HG03520 (cell line): ENCODE results near the gene PRKAB2.
"Not testable (repeated sequence)": the region's sequence is repeated elsewhere in the genome, so short reads cannot be mapped to it uniquely, and the experiment has no call there.

Experiments
- ATAC-seq: cut with Tn5 transposase; IDR thresholded peaks from one replicate; pipeline ENCODE4 v1.9.1; 2021; ENCODE audit warnings: mild to moderate bottlenecking, moderate library complexity; ENCODE audit not compliant: unreplicated experiment

Gene PRKAB2

DNA sequence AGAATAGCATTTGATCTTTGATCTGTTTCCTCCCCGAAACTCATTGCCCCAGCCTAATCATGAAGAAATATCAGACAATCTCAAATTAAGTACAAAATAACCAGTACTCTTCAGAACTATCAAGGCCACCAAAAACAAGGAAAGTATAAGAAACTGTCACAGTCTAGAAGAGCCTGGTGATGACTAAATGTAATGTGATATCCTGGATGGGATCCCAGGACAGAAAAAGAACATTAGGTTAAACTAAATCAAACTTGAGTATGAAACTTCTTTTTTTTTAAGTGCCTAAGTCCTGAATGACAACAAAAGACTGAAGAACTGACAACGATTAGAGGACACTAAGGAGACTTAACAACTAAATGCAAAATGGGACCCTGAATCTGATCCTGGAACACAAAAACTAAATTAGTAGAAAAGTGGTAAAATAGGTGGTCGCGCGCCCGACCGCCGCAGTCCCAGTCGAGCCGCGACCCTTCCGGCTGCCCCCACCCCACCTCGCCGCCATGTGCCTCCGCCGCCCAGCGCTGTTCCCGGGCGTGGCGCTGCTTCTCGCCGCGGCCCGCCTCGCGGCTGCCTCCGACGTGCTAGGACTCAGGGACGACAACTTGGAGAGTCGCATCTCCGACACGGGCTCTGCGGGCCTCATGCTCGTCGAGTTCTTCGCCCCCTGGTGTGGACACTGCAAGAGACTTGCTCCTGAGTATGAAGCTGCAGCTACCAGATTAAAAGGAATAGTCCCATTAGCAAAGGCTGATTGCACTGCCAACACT is 5.5 kb upstream of the PRKAB2 start:
- no peak for ATAC-seq

- peak; percentile 6 for ATAC-seq
Observed at GRCh38 chr1:147171399-147172167, 687 bp downstream of the PRKAB2 start.

DNA sequence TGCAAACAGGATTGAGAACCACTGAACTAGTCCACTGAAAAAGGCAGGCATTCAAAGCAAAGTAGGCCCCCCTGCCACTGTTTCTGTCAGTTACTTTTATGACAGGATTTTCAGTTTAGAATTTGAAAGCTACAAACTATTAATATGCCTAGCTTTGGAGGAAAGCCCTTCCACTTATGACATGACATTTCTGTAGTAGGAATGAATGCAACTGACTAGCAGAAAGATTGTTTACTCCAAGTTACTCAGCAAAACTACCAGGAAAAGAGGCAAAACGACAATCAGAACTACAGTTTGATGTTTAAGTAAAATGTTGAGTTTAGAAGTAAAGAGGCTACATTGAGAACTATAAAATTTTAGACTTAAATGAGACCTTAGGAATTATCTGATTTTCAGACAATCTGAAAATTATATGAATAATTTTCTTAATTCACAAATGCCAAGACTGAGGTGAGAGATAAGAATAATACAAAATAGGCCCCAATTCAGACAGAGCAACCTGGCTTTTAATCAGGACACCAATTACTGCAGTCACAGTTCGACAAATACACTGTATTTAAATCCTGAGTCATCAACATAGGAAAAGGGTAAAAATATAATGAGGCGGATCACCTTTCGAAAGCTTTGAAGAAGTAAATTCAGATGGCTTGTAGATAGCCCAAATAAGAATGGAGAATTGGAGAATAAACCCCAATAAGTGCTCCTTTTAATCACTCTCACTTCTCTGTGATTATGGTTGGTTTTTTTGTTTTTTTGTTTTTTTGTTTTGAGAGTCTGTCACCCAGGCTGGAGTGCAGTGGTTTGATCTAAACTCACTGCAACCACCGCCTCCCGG is 2.2 kb downstream of the PRKAB2 start:
- no peak for ATAC-seq

- ATAC-seq = no peak
Observed at GRCh38 chr1:147169171-147169570, 3.1 kb downstream of the PRKAB2 start.

GRCh38 chr1:147168626-147169058 is 3.6 kb downstream of the PRKAB2 start:
- ATAC-seq = no peak

DNA sequence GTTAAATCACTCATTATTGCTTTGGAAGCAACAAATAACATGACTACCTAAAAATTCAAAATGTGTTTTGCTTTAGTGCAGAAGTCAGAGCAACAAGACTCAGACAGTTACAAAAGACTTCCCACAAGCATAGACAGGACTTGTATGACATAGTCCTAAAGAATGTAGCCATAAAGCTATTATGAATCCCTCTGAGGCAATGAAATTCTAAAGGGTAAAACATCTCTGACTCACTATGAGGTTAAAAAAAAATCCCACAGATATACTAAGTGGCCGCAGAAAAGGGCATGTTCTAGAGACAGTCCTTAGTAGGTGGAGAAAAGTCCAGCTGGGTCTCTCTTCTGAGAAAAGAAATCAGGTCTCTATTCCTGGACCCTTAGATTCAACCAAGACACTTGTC is 4.9 kb downstream of the PRKAB2 start:
- ATAC-seq = no peak

- ATAC-seq = no peak
Observed at GRCh38 chr1:147163019-147163418, 9.3 kb downstream of the PRKAB2 start.

GRCh38 chr1:147162093-147162492 is 10.2 kb downstream of the PRKAB2 start:
- no peak for ATAC-seq

GRCh38 chr1:147157116-147157515 is 15.2 kb downstream of the PRKAB2 start:
- ATAC-seq = not testable (repeated sequence)

- no peak for ATAC-seq
Observed at GRCh38 chr1:147156642-147157041, 15.6 kb downstream of the PRKAB2 start.

DNA sequence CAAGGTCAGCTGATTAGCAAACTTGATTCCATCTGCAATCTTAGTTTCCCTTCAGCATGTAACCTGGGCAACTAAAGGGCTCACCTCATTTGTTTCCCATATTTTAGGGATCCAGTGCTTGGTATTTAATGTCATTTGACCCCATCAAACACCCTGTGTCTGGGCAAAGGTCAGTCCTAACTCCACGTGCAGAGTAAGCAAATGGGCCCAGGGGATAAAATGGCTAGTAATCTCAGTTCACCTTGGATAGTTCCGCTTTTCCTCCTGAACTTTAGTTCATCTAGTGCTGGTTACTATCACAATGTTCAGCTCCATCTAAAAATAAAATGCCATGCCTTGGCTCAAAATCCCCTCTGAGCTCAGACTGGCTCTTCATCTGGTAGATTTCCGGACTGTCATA is 19.5 kb downstream of the PRKAB2 start:
- no peak for ATAC-seq

DNA sequence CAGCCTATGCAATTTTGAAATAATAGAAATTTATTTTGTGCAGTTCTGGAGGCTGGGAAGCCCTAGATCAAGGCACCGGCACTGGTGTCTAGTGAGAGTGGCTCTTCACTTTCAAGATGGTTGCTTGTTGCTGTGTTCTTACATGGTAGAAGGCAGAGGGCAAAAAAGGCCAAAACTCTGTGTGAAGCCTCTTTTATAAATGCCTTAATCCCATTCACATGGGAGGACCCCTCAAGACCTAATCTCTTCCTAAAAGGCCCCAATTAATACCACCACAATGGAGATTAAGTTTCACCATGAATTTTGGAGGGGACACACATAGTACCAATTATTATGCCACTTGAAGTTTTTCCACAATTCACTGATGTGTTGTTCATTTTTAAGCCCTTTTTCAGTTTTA is 21.0 kb downstream of the PRKAB2 start:
- no peak for ATAC-seq

DNA sequence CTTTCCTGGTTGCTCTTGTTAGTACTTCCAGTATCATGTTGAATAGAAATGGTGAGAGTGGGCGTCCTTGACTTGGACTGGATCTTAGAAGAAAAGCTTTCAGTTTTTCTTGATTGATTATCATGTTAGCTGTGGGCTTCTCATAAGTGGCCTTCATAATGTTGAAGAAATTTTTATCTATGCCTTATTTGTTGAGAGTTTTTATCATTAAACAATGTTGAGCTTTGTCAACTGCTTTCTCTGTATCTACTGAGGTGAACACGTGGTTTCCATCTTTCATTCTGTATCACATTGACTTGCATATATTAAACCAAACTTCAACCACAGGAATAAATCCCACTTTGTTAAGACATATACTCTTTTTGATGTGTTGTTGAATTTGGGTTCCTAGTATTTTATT is 29.4 kb downstream of the PRKAB2 start:
- no peak for ATAC-seq

- not testable (repeated sequence) for ATAC-seq
Observed at GRCh38 chr1:147130721-147131120, 41.5 kb downstream of the PRKAB2 start.

GRCh38 chr1:147129116-147129873 is 43.0 kb downstream of the PRKAB2 start:
- ATAC-seq = no peak

DNA sequence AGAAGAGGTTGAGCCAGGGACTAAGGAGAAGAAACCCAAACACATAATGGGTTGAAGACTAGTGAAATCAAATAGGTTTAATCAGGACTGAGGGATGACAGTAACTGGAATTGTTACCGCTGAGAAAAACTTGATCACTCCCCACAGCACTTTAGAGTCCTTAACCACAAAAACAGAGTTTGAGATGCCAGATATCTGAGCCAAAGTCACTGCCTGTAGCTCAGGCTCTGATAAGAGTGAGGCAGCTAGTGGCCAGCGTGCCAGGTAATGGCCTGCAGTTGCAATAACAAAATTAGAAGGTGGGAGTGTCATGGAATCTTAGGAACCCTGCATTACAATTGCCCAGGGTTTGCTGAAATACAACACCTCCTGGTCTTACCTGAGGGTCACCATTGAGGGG is 48.0 kb downstream of the PRKAB2 start:
- no peak for ATAC-seq

DNA sequence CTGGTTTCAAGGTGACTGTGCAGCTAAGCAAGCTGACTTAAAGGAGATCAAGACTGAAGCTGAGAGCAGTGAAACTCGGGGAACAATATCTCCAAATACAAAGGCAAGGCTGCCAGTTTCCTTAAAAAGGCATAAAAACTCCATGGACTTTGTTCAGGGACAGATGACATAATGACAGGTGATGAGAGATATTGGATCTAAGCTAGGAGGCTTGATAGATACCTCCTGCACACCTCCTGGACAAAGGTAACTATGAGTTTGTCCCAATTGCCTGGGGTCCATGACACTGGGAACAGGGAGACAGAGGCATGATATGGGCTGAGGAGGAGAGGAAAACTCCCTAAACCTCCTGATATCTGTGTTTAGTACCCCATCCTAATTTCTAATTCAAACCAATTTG is 55.2 kb downstream of the PRKAB2 start:
- ATAC-seq = no peak

DNA sequence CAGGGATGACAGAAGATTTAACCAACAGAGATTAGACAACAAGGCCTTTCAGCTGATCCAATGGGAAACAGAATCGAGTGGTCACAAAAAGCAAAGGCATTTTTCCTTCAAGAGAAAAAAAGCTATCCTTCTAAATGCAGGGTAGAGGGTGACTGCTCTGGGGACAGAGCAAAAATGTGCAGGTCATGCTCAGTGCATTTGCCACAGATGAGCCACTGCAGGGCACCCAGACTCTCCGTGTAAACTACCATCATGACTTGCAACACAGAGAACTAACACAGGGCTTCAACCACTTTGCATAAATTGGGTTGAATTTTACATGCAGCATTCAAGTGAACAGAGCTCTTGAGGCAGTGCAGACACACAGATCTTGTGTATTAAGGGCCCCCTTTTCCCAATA is 56.8 kb downstream of the PRKAB2 start:
- ATAC-seq = no peak

- ATAC-seq = not testable (repeated sequence)
Observed at GRCh38 chr1:147115079-147115478, 57.2 kb downstream of the PRKAB2 start.

- ATAC-seq = not testable (repeated sequence)
Observed at GRCh38 chr1:147114353-147114752, 57.9 kb downstream of the PRKAB2 start.
